HUES6 (cell line): ENCODE data around the gene TRABD2B.
A peak's percentile ranks its signal among the peaks of the same experiment; 100 is the strongest.

ENCODE experiments used
- H3K27ac ChIP-seq: 2 replicates; pipeline ENCODE4 v1.7.0; 2013; ENCODE audit warnings: low read depth, mild to moderate bottlenecking, low read length, inconsistent platforms
- H3K27me3 ChIP-seq: 2 replicates; pipeline ENCODE4 v1.6.1; 2013; ENCODE audit warnings: low read length; ENCODE audit not compliant: control insufficient read depth, insufficient read depth
- H3K36me3 ChIP-seq: 2 replicates; pipeline ENCODE4 v1.6.1; 2013; ENCODE audit warnings: low read length; ENCODE audit not compliant: control insufficient read depth, insufficient read depth
- H3K4me1 ChIP-seq: 2 replicates; pipeline ENCODE4 v1.6.1; 2013; ENCODE audit warnings: low read length; ENCODE audit not compliant: control insufficient read depth, insufficient read depth
- H3K4me3 ChIP-seq: 2 replicates; pipeline ENCODE4 v1.5.1; 2013; ENCODE audit warnings: low read depth, low read length
- H3K9ac ChIP-seq: one replicate; pipeline ENCODE4 v1.6.1; 2013; ENCODE audit warnings: mild to moderate bottlenecking, low read length
- H3K9me3 ChIP-seq: 2 replicates; pipeline ENCODE4 v1.6.1; 2013; ENCODE audit warnings: low read depth, low read length; ENCODE audit not compliant: control insufficient read depth, insufficient read depth

Gene TRABD2B

DNA sequence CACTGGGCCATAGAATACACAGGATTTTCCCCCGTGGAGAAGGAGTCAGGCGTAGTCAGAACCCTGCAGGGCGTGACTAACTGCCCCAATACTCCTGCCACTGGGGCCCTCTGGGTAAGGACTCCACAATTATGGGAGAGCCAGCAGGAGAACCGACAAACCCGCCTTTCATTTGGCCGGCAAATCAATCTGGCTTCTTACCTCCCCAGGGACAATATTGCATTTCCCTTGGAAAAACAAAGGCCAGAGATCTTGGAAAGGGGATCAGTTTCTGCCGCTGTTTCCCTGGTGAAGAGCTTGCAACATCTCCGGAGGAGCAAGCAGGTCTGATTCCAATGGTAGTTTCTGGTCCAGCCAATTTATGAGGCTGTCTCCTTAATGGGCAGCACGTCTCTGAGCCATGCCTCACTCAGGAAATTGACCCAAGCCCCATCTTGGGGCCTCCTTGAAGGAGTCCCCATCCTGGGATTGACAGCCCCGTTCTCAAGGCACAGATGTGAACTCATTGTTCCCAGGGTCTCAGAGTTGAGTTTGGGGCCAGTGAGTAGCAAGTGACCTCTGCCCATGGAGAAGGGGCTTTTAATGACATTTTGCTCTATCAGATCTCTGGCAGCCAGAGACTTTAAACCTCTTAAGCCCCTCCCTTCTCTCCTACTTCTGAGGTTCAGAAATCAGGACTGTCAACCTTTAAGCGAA lies 4.3 kb downstream of the TRABD2B start:
- peaks cover 10% of the 10 kb centered on the region for H3K36me3 ChIP-seq
- no peaks in the 10 kb centered on the region for H3K9me3 ChIP-seq
- H3K4me1 ChIP-seq: peaks cover 47% of the 10 kb centered on the region
- no peak overlapping the region; the same call in 1 of the 2 replicates for H3K4me3 ChIP-seq
- no peak overlapping the region for H3K27ac ChIP-seq
- no peak overlapping the region for H3K9ac ChIP-seq
- peaks cover 25% of the 10 kb centered on the region for H3K27me3 ChIP-seq

DNA sequence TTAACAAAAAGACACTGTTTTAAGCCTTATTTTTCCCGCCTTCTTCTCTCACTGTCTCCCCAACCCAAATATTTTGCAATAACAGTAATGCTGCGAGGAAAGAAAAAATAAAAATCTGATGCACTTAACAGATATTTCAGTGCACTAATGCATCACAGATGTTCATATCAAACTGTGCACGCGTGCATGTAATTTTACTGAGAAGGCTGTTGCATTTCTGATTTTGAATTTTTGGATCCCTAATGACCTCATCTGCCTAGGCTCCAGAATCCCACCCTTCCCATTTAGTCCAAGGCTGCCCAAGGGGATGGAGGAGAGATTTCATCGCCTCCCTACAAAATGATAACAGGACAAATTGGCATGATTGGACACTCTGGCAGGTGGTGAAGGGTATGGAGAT lies 5.5 kb downstream of the TRABD2B start:
- Histone ChIP-seq H3K36me3 (peaks cover 10% of the 10 kb centered on the region), H3K27me3 (peaks cover 27% of the 10 kb centered on the region), H3K4me1 (peaks cover 57% of the 10 kb centered on the region), H3K9ac (no peak overlapping the region), H3K27ac (no peak overlapping the region), H3K4me3 (no peak overlapping the region), H3K9me3 (no peaks in the 10 kb centered on the region)

DNA sequence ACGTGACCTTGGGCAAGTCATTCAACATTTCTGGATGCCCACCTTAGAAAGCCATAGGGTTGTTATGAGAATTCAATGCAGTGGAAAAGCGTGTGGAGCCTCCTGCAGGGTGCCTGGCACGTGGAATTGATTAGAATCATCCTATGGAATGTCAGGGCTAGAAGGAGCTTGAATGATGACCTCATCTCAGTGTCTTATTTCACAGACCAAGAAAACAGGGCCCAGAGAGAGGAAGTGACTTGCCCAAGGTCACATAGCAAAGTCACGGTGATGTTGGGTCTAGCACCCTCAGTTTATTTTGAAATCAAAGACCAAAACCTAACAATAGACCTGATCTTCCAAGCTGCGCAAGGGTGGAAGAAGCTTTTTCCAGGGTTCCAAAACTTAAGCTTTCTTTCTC lies 6.0 kb downstream of the TRABD2B start:
- H3K27me3 ChIP-seq: peaks cover 24% of the 10 kb centered on the region
- H3K9ac ChIP-seq: no peak overlapping the region
- H3K9me3 ChIP-seq: no peaks in the 10 kb centered on the region
- H3K36me3 ChIP-seq: peaks cover 10% of the 10 kb centered on the region
- H3K27ac ChIP-seq: no peak overlapping the region
- H3K4me1 ChIP-seq: peaks cover 61% of the 10 kb centered on the region
- no peak overlapping the region for H3K4me3 ChIP-seq

DNA sequence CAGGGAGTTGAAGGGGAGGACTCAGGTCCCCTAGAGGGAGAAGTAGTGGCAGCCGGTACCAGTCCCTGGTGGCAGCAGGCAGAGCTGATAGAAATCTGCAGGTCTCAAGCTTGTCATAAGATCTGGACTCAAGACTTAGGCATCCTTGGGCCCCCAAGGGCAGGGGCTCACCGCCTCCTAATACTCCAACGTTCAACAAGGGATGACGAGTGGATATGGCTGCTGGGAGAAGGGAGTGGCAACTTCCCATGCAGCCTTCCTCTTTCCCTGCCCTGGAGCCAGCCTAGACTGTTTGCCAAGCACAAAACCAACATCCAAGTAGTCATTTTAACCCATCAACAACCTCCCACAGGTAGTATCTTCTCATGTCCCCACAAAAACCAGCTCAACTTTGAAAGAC lies 6.9 kb downstream of the TRABD2B start:
- Histone ChIP-seq H3K4me3 (no peak overlapping the region), H3K36me3 (peaks cover 10% of the 10 kb centered on the region), H3K27ac (no peak overlapping the region), H3K9me3 (no peaks in the 10 kb centered on the region), H3K27me3 (peaks cover 21% of the 10 kb centered on the region), H3K9ac (no peak overlapping the region), H3K4me1 (peaks cover 61% of the 10 kb centered on the region)

DNA sequence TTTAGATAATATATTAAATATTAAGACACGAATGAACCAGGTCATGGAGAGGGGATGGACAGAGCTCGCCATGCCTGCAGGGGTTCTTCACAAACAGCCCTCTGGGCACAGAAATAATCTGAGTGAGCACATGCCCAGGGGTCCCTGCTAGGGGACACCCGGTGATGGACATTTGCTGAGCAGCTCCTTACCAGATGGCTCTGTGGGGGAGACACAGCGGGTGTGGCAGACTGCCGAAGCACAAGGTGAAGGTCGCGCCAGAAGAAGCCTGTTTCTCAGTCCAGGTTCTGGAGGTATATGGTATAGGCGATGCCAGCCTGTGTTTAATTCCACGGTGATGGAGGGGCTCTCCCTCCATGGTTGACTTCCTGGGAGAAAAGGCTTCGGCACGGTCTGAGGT lies 9.6 kb downstream of the TRABD2B start:
- peaks cover 19% of the 10 kb centered on the region for H3K27me3 ChIP-seq
- H3K4me3 ChIP-seq: no peak overlapping the region
- peaks cover 56% of the 10 kb centered on the region for H3K4me1 ChIP-seq
- H3K27ac ChIP-seq: no peak overlapping the region
- H3K9me3 ChIP-seq: no peaks in the 10 kb centered on the region
- no peak overlapping the region for H3K9ac ChIP-seq
- H3K36me3 ChIP-seq: 0 out of 2 replicates have a peak, but pooled peaks cover 3% of the 10 kb centered on the region

DNA sequence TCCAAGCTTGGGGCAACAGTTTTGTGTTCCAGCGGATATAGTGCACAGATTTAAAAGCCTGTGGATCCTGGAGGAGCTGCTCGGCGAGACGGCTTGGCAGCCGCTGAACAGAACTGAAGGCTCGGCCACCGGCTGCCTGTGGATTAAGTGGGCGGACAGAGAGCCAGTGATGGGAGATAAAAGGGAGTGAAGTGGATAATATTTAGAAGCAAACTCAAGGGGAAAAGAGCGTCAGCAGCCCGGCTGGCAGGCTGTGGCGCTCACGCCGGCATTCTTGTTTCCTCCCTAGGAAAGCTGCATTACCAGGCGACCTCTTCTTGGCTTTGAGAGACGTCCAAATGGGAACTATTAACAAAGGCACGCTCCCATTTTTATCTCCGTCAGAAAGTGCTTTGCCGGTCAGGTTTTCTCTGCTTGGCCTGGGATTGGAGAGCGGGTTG lies 10.4 kb downstream of the TRABD2B start:
- Histone ChIP-seq H3K9ac (no peak overlapping the region), H3K27me3 (peaks cover 19% of the 10 kb centered on the region), H3K36me3 (0 out of 2 replicates have a peak, but pooled peaks cover 3% of the 10 kb centered on the region), H3K4me1 (peaks cover 48% of the 10 kb centered on the region), H3K9me3 (no peaks in the 10 kb centered on the region), H3K4me3 (no peak overlapping the region), H3K27ac (no peak overlapping the region)

DNA sequence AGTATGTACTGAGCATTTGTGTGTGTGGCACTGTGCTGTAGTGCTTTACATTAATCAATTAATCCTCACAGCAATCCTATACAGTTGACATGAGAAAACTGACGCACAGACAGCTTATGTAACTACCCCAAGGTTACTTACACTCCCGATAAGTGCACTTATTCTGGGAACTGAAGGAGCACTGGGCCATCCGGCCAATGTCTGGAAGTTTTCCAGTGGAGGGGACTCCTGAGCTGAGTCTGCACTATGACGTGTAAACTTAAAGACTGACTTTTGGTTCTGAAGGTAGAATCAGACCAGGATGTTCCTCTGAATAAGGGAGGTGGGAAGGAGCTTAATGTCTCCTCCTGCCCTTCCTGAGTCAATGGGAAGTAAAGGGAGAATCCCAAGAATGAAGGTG lies 12.2 kb downstream of the TRABD2B start:
- Histone ChIP-seq H3K9me3 (0 out of 2 replicates have a peak, but pooled peaks cover 2% of the 10 kb centered on the region), H3K27me3 (peaks cover 19% of the 10 kb centered on the region), H3K4me1 (peaks cover 45% of the 10 kb centered on the region), H3K9ac (no peak overlapping the region), H3K27ac (no peak overlapping the region), H3K36me3 (0 out of 2 replicates have a peak, but pooled peaks cover 3% of the 10 kb centered on the region), H3K4me3 (peak overlapping the region; percentile 50; the same call in 1 of the 2 replicates)

DNA sequence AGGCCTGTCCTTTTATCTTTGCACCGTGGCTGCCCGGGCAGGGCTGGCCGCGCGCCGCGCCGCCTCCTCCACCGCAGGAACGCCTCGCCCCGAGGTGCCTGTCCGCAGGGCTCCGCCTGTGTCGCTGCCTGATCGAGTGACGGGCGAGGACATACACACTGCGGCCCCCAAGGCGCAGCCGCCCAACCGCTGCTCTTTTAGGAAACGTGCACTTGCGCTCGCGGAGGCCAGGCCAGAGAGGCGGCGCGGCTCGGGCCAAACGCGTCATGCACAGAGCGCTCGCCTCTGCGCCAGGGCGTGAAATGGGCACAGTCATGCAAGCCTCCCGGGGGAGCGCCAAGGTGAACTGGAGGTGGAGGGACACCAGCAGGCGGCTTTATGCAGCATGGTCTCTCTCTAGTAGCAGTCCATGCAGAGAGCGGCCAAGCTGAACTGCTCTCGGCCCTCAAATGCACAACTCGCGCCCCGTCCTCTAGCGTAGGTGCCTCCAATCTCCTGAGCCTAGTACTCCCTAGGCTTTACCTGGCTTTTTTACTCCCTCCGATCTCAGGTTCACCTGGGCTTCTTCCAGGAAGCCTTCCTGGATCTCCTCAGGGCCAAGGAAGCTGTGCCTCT lies 12.9 kb downstream of the TRABD2B start:
- Histone ChIP-seq H3K27ac (peak overlapping the region; percentile 35), H3K4me1 (peaks cover 47% of the 10 kb centered on the region), H3K9ac (peak overlapping the region; percentile 64), H3K9me3 (0 out of 2 replicates have a peak, but pooled peaks cover 2% of the 10 kb centered on the region), H3K27me3 (peaks cover 19% of the 10 kb centered on the region), H3K36me3 (0 out of 2 replicates have a peak, but pooled peaks cover 3% of the 10 kb centered on the region), H3K4me3 (peak overlapping the region; percentile 50)

DNA sequence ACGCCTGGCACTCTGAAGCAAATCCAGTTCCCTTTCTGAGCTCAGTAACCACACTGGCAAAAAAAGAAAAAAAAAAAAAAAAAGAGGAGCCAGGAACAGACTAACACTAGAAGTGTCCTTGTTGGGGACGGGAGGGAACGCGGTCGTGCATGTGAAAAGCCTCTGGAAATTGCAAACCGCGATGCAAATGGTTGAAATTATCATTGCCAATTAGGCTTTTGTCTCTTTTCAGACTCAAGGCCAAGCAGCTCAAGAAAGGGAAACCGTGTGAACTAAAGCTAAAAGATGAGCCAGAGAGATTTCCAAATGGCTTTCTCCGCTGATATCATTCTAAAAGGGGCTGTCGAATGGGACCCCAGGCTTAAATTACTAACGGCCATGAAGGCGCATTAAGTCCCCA lies 13.5 kb downstream of the TRABD2B start:
- H3K27ac ChIP-seq: peak overlapping the region; percentile 35
- H3K4me3 ChIP-seq: peak overlapping the region; percentile 50
- peaks cover 53% of the 10 kb centered on the region for H3K4me1 ChIP-seq
- H3K9me3 ChIP-seq: 0 out of 2 replicates have a peak, but pooled peaks cover 2% of the 10 kb centered on the region
- H3K27me3 ChIP-seq: peaks cover 19% of the 10 kb centered on the region
- H3K9ac ChIP-seq: peak overlapping the region; percentile 64
- 0 out of 2 replicates have a peak, but pooled peaks cover 3% of the 10 kb centered on the region for H3K36me3 ChIP-seq

DNA sequence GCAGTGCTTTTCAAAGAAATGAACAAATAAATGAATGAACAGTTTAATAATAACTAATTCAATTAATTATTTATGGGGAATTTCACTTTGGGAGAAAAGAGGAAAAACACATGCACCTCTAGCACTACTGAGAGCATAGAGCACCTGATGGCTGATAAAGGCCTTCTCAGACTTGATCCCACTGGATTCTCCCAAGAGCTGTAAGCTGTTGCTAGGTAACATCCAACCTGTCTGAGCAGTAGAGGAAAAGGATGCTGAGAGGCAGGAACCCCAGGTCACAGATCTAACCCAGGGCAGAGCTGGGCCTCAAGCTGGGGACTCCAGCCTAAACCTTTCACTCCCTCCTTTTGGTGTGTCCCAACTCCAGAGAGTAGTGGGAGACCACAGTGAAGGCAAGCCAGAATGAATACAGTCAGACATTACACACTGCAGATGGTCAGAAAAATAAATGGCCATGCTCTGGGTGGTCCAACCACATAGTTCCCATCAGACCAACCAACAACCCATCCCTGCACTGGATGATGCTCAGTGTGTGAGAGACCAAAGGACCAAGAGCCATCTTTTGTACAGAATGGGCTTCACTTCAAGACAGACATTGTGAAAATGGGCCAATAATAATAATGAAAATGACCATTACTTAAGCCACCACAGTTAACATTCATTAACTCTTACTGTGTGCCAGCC lies 15.4 kb downstream of the TRABD2B start:
- Histone ChIP-seq H3K27me3 (peaks cover 15% of the 10 kb centered on the region), H3K4me3 (no peak overlapping the region), H3K4me1 (peaks cover 47% of the 10 kb centered on the region), H3K27ac (no peak overlapping the region), H3K36me3 (no peaks in the 10 kb centered on the region), H3K9me3 (0 out of 2 replicates have a peak, but pooled peaks cover 2% of the 10 kb centered on the region), H3K9ac (no peak overlapping the region)

DNA sequence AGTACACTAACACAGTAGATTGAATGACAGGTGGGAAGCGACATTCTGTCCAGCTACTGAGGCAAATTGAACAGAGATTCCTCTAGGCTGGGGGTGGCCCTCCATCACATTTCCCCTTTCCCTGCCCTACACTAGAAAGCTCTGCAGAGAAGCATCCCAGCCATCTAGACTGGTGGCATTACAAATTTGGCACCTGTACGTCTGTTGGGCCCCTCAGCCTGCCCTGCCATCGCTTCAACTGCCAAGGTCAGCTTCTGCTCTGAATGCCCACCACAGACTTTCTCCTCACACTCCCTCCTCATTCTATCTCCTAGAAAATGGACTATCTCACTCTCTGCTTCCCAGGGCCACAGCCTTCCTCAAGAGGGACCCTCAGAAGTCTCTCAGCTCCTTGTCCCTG lies 16.7 kb downstream of the TRABD2B start:
- no peaks in the 10 kb centered on the region for H3K36me3 ChIP-seq

More for the DNA sequence above, 16.7 kb downstream of the TRABD2B start:
- Histone ChIP-seq H3K27me3 (peaks cover 12% of the 10 kb centered on the region), H3K9me3 (0 out of 2 replicates have a peak, but pooled peaks cover 2% of the 10 kb centered on the region), H3K4me1 (peaks cover 37% of the 10 kb centered on the region), H3K9ac (no peak overlapping the region), H3K4me3 (no peak overlapping the region), H3K27ac (no peak overlapping the region)
